HFF-Myc (cell line): ENCODE results near the gene WDR81.

ENCODE experiments used
- DNase-seq: peaks from one replicate; pipeline ENCODE4 v3.0.0-alpha.2; 2011; ENCODE audit warnings: low read depth; ENCODE audit errors: extremely low read depth
- H3K4me3 ChIP-seq: replicated peaks from 2 replicates; pipeline ENCODE4 v1.5.1; 2011; ENCODE audit warnings: low read depth, mild to moderate bottlenecking, control low read depth, low read length
- TF ChIP-seq, protein P1 (sequence below): IDR thresholded peaks from 2 replicates; pipeline ENCODE4 v1.5.1; 2012; ENCODE audit warnings: mild to moderate bottlenecking, low read depth, low read length, control low read depth; ENCODE audit errors: missing control alignments

The WDR81 gene

DNA sequence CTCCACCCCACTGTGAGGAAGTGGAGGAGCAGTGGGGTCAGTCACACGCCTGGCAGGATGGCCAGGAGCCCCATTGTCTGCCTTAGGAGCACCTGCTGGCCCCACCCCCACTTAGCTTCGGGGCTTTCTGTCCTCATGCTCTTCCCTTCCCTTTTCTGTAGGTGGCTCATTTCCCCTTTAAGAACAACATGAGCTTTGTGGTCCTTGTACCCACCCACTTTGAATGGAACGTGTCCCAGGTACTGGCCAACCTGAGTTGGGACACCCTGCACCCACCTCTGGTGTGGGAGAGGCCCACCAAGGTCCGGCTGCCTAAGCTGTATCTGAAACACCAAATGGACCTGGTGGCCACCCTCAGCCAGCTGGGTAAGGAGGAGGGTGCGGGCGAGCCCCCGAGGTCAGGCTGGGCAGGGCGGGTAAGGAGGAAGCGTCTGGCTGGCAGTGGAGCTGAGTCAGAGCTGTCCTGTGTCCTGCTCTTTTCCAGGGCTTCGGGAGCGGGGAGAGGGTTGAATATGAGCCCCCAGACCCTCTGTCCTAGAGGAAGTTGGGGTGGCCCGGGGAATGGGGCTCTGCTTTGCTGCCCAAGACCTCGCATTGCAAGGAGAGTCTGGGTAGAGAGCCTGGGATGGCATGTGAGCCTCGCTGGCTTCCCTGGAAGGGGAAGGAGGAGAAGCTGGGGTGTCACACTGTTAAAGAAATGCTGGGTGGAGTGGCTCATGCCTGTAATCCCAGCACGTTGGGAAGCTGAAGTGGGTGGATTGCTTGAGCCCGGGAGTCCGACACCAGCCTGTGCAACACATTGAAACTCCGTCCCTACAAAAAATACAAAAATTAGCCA, 28.1 kb downstream of the WDR81 start:
- H3K4me3 ChIP-seq, result no peak overlapping the region
- no peak for DNase-seq
- TF ChIP-seq, protein P1, sequence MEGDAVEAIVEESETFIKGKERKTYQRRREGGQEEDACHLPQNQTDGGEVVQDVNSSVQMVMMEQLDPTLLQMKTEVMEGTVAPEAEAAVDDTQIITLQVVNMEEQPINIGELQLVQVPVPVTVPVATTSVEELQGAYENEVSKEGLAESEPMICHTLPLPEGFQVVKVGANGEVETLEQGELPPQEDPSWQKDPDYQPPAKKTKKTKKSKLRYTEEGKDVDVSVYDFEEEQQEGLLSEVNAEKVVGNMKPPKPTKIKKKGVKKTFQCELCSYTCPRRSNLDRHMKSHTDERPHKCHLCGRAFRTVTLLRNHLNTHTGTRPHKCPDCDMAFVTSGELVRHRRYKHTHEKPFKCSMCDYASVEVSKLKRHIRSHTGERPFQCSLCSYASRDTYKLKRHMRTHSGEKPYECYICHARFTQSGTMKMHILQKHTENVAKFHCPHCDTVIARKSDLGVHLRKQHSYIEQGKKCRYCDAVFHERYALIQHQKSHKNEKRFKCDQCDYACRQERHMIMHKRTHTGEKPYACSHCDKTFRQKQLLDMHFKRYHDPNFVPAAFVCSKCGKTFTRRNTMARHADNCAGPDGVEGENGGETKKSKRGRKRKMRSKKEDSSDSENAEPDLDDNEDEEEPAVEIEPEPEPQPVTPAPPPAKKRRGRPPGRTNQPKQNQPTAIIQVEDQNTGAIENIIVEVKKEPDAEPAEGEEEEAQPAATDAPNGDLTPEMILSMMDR, result no peak

DNA sequence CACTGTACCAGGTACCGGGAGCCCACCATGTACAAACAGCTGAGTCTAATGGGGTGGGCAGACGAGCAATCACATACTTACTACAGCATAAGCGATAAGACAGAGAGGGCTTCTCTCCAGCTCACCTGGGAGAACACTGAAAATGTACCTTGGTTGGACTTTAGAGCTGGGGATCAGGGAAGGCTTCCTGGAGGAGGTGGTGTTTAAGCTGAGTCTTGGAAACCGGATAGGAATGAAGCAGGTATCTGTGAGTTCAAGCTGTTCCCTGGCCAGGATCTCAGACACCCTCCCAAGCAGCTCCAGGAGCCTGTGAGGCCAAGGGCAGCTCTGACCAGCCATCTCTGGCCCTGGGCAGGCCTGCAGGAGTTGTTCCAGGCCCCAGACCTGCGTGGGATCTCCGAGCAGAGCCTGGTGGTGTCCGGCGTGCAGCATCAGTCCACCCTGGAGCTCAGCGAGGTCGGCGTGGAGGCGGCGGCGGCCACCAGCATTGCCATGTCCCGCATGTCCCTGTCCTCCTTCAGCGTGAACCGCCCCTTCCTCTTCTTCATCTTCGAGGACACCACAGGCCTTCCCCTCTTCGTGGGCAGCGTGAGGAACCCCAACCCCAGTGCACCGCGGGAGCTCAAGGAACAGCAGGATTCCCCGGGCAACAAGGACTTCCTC, 29.4 kb downstream of the WDR81 start:
- DNase-seq, result no peak
- TF ChIP-seq, protein P1, result no peak

DNA sequence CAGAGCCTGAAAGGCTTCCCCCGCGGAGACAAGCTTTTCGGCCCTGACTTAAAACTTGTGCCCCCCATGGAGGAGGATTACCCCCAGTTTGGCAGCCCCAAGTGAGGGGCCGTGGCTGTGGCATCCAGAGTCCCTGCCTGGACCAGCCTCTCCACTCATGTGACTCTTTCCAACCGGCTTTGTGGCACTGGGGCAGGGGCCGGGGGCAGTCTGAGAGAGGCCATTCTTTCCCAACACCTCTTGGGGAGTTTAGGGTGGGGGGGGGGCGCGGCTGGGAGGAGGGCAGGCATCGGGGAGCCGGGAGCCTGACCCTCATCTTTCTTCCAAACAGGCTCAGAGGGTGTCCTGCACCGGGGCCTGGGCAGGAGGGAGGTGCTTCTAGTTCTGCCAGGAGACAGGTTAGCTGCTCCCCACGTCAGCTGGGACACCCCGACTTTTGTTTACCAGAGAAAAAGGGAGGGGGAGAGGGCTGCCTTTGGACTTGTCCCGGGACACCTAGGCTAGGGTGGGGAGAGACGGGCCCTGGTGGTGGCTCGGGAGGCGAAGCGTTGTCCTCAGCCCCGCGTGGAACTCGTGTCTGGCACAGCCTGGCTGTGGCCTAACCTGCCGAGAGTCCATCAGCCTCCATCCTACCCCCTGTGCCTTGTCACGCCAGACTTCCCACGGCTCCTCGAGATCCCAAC, 30.1 kb downstream of the WDR81 start:
- TF ChIP-seq, protein P1, result no peak
- H3K4me3 ChIP-seq, result no peak overlapping the region
- DNase-seq, result no peak

More for the DNA sequence above, 29.4 kb downstream of the WDR81 start:
- no peak overlapping the region for H3K4me3 ChIP-seq

DNA sequence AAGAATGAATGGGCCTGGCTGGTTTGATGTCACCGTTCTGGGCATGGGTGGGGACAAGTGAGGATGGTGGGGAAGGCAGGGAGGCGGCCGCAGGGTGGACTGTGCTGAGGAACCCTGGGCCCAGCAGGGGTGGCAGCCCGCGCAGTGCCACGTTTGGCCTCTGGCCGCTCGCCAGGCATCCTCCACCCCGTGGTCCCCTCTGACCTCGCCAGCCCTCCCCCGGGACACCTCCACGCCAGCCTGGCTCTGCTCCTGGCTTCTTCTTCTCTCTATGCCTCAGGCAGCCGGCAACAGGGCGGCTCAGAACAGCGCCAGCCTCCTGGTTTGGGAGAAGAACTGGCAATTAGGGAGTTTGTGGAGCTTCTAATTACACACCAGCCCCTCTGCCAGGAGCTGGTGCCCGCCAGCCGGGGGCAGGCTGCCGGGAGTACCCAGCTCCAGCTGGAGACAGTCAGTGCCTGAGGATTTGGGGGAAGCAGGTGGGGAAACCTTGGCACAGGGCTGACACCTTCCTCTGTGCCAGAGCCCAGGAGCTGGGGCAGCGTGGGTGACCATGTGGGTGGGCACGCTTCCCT, 30.8 kb downstream of the WDR81 start:
- DNase-seq, result no peak
- no peak overlapping the region for H3K4me3 ChIP-seq
- TF ChIP-seq, protein P1, result no peak

DNA sequence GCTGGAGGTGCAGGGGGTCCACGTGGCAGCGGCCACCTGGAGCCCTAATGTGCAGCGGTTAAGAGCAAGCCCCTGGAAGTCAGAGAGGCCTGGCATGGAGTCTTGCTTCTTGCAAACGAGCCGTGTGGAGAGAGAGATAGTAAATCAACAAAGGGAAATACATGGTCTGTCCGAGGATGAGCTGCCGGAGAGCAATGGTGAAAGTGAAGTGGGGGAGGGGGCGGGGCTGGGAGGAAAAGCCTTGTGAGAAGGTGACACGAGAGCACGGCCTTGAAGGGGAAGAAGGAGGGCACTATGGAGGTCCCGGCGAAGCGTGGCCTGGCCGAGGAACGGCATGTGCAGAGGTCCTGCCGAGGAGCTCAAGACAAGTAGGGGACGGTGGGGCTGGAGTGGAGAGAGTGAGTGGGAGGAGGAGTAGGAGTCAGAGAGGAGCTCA, 31.3 kb downstream of the WDR81 start:
- H3K4me3 ChIP-seq, result no peak overlapping the region
- DNase-seq, result no peak
- TF ChIP-seq, protein P1, result no peak

DNA sequence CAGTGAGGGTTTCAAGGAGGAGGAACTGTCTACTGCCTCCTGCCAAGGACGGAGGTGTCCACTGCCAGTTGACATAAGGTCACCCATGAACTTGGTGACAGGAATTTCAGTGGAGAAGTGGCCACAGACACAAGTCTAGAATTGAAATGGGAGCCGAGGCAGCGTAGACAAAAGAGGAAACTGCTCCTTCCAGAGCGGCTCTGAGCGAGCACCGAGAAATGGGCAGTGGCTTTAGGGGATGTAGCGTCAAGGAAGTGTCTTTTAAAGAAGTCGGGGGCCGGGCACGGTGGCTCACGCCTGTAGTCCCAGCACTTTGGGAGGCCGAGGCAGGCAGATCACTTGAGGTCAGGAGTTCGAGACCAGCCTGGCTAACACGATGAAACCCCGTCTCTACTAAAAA, 34.3 kb downstream of the WDR81 start:
- no peak overlapping the region for H3K4me3 ChIP-seq
- DNase-seq, result no peak
- TF ChIP-seq, protein P1, result no peak
